Stimulated activated CD4-positive, alpha-beta T cell treated with anti-CD3 and anti-CD28 coated beads, TNF-alpha, amount 100 ng/mL, for 1 hour (primary cell): ENCODE results near the gene MOGAT1.
"Not testable (repeated sequence)": the region's sequence is repeated elsewhere in the genome, so short reads cannot be mapped to it uniquely, and the experiment has no call there.

Experiments
- DNase-seq, 3 donors: peaks; one replicate each; pipeline ENCODE4 v3.0.0-alpha.2; 2020; ENCODE audit warnings: low read depth in 3 of 3, low spot score in 1 of 3

Gene MOGAT1

DNA sequence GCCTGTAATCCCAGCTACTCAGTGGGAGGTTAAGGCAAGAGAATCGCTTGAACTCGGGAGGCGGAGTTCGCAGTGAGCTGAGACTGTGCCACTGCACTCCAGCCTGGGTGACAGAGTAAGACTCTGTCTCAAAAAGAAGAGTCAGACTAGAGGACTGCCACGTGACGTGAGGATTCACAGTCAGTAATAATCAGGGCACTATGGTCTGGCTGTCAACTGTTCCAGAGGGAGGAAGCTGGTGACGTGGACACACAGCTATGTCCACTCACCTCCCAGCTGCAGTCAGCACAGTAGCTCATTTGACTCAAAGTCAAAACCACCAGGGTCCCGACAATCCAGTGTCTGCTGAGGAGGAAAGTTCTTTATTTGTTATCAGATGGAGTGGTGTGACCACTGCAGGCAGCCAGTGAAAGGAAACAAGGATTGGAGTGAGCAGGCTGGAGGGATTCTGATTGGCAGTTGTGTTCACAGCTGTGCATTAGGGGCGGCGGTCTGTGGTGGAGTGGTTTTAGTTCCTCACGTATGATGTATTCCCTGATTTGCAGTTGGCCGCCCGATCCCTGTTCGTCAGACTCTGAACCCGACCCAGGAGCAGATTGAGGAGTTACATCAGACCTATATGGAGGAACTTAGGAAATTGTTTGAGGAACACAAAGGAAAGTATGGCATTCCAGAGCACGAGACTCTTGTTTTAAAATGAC is 37.9 kb downstream of the MOGAT1 start:
- DNase-seq: no peak

- no peak for DNase-seq
Observed at GRCh38 chr2:222710736-222711135, 39.3 kb downstream of the MOGAT1 start.

DNA sequence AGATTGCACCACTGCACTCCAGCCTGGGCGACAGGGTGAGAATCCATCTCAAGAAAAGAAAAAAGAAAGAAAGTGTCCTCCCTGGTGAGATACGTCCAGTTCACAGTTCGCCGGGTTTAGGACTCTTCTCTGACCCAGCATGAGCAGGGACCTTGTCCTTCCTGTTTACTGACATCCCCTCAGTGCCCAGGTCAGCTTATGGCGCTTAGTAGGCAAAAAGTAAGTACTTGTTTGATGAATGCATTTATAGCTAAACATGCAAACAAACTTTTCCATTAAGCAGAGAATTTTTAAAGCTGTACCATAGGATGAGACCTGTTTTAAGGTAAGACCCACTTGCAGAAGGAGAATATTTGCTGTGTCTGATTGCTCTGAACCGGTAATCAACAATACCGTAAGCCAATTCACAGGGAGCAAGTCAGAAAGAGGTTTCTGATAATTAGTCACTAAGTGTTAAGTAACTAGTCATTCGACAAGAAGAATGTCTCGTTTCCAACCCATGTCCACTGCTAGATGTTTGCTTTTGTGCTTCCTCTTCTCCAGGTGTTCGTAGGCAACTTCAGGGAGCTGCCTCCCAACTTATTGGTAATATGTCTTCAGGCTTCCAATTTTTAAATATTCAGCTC is 40.0 kb downstream of the MOGAT1 start:
- no peak for DNase-seq

- DNase-seq: no peak
Observed at GRCh38 chr2:222713002-222713401, 41.5 kb downstream of the MOGAT1 start.

DNA sequence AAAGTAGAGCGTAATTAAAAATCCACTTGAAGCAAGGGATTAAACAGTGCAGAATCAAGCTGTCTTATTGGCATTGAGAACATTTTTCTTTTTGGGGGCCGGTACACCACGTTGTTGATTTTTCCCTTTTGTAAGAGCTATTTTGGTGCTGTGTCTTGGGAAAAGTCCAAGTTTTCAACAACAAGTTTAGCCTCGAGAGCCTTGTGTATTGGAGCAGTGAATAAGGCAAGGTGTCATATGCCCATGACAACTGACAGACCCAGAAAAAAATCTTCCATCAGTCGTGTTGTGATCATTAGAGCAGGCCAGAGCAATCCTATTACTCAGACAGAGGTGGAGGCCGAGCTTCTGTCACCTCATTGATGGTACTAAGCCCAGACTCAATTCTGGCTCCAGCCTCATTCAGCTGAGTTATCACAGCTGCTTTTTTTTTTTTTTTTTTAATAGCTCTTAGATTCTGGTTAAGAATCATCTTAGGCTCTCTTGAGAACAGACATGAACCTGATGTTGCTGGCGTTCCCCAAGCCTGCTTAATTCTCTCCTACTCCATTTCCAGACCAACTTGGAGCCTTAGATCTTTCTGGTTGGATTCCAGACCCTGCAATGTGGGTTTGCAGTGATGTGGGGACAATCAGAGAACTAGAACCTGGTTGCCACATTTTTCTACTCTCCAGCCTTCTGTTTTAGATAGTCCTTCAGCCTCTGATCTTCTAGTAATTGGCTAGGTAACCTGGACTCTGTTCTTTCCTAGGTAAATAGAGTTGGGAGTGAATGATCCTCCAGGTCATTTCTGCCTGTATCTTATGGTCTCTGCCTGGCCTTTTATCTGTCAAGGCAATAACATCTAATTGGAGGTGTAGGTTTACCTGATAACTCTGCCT is 43.1 kb downstream of the MOGAT1 start:
- no peak for DNase-seq

DNA sequence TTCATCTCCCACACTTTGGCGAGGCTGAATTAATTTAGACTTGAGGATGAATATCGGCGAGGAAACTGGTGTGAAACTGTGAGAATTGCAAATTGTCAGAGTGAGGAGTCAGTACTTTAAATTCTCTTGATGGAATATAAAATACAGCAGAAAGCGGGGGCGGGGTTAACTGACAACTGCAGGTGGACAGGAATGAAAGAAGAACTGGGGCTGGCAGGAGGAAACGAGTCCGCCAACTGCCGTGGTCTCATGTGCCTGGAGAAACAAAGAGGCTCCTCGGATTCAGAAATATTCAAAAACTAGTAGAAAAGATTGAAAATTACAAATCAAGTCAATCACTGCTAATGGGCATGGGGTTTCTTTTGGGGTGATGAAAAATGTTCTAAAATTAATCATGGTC is 44.3 kb downstream of the MOGAT1 start:
- DNase-seq: no peak

DNA sequence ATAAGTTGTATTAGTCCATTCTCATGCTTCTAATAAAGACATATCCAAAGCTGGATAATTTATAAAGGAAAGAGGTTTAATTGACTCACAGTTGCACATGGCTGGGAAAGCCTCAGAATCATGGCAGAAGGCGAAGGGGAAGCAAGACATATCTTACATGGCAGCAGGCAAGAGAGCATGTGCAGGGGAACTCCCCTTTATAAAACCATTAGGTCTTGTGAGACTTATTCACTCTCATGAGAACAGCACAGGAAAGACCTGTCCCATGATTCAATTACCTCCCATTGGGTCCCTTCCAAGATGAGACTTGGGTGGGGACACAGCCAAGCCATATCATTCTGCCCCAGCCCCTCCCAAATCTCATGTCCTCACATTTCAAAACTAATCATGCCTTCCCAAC is 48.3 kb downstream of the MOGAT1 start:
- not testable (repeated sequence) for DNase-seq

GRCh38 chr2:222721597-222721996 is 50.1 kb downstream of the MOGAT1 start:
- DNase-seq: not testable (repeated sequence)

GRCh38 chr2:222722327-222722946 is 51.0 kb downstream of the MOGAT1 start:
- no peak for DNase-seq

- DNase-seq: no peak
Observed at GRCh38 chr2:222724208-222724607, 52.8 kb downstream of the MOGAT1 start.

DNA sequence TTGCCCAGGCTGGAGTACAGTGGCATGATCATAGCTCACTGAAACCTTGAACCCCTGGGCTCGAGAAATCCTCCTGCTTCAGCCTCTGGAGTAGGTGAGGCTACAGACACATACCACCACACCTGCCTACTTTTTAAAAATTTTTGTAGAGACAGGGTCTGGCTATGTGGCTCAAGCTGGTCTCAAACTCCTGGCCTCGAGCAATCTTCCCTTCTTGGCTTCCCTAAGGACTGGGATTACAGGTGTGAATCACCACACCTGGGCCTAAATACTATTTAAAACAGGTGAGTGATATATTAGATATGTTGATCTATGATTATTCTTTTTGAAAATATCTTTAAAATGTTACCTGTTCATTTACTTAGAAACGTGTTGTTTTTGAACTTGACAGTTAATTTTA is 57.2 kb downstream of the MOGAT1 start:
- DNase-seq: no peak

GRCh38 chr2:222730366-222730999 is 59.0 kb downstream of the MOGAT1 start:
- DNase-seq: no peak

DNA sequence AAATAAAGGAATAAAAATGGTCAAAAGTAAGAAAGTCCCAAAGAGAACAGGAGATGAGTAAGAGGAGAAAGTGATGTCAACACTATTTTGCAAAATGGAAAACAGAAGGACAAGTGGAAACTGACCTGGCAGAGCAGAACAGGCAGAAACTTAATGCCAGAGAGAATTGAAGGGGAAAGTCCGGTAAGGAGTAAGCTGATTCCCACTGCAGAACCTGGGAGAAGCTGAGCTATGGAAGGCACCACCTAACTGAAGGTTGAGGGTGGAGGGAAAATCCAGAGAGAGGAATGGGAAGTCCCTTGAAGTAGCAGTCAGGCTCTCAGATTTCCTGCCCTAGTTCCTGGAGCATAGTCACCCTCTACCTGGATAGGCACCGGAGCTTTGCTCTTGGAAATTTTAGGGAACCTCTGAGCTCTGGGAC is 59.8 kb downstream of the MOGAT1 start:
- DNase-seq: no peak

DNA sequence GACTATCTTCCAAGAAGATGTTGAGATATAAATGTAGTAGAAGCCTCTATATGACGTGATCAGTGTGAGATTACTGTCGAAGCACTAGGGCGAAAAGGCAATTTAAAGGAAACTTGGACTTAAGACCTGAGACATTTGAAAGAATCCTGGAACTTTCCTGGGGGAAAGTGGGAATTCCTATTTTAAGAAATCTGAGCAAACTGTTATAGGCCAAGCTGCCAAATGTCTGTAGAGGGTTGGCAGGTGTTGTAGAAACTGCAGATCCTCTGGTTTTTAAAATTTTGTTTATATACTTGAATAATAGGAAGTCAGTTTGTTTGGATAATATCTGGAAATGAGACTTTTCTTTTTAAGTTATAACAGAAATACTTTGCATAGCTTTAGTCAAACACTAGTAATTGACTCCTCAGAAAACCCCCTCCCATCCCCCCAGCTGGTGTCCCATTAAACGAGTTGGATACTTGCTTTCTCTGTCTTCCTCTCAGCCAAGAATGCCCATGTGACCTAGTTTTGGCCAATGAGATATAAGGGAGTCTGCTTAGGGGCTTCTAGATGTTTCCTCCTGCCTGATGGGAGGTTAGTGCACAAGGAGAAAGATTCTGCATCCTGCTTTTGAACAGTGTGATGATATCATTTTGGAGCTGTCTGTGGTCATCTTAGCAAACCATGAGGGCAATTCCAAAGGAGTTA is 61.2 kb downstream of the MOGAT1 start:
- DNase-seq: no peak

DNA sequence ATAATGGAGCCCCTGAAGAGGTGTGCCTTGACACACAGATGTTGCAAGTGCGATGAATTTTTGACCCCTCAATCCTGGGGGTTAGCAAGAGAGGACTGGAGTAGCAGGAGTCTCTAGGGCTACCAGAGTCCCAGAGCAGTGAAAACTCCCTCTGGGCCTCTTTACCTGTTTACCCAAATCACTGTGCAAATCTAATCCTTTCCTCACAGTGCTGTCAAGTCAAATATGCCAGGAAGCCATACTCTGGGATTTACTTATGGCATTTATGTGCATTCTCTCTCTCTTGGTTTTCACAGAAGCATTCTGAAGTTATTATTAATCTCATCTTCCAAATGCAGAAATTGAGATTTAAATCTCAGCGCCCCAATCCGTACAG is 62.0 kb downstream of the MOGAT1 start:
- no peak for DNase-seq

DNA sequence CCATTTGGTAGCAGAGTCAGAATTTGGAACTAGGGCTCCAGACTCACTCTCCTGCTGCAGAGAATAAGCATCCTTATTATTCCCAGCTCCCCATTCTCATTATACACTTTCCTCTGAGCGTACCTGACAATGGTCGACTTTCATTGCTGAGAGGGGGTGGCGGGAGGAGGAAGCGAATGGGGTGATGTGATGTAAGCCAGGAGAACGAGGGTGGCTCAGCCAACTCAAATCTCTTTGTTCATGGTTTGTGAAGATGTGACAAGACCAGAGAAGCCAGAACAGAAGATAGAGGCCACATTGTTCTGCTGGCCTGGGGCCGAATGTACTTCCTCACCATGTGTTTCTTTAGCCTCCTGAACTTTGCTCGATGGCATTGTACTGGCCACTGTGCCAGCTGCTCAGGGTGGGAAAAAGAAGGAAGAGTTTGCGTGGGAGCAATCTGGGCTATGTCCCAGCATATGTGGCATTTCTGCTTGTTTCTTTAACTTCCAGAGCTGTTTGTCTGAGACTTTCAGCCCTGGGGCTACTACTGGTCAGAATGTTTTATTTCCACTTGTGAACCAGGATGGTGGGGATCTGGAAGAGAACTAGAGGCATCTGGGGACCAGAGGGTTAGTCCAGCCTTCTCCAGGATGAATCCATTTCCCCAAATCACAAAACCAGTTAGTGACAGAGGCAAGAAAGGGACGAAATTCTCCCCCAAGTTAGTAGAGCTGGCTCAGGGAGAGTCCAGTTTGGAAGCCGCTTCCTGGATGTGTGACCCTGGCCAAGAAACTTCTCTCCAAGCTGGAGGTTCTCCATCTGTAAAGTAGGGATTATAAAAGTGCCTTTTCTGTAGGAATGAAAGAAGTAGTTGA is 62.6 kb downstream of the MOGAT1 start:
- DNase-seq: no peak

DNA sequence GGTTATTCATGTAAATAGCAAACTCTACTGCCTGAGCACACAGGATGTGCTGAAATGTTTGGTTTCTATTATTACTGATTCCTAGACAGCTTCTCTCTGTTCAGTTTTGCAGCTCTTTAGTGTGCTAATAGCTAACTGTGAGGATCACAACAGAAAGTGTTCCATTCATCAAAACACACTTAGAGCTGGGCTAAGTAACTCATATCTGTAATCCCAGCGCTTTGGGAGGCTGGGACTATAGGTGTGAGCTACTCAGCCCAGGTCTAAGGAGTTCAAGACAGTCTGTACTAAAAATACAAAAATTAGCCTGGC is 63.2 kb downstream of the MOGAT1 start:
- no peak for DNase-seq

DNA sequence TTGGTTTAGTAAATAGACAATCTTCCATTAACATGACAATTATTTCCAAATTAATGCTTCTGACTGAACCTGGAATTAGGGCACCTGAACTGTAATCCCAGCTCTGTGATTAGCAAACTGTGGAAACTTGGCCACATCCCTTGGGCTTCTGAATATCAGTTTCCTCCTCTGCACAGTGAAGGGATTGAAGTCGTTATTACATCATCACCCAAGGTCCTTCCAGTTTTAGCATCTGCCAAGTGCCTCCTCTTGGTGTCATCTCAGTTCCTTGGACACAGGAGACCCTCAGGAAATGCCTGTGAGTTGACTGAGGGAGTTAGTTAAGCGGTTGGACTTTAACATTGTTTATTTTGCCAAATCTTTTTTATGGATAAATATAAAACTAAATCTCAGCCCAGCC is 64.8 kb downstream of the MOGAT1 start:
- DNase-seq: no peak

GRCh38 chr2:222736924-222737323 is 65.5 kb downstream of the MOGAT1 start:
- no peak for DNase-seq

- no peak for DNase-seq
Observed at GRCh38 chr2:222738312-222738711, 66.9 kb downstream of the MOGAT1 start.
